ENCODE results near the gene TTLL9. TPM values are rescaled to one million over a fixed set of nuclear protein-coding genes. Genes with fewer than 3 reads are reported as not detected.
"Not testable (repeated sequence)": the region's sequence is repeated elsewhere in the genome, so short reads cannot be mapped to it uniquely, and the experiment has no call there.

The TTLL9 gene
- total RNA-seq: not detected

GRCh38 chr20:31869942-31870725 lies at the start of gene TTLL9, which contains the start of gene DUSP15:
TSS of gene TTLL9 (plus strand) at chr20:31870634. CDS start at chr20:31871127, 493 bp downstream.
TSS of gene DUSP15 (minus strand) at chr20:31870527. CDS start at chr20:31870337, 190 bp downstream.
- DNase-seq: no peak
- no peaks in the 10 kb centered on the region for H3K9me3 Mint-ChIP-seq
- H3K27ac Mint-ChIP-seq: no peak within 1 kb of the TSS
- peaks cover 10% of the 10 kb centered on the region for H3K4me1 Mint-ChIP-seq
- H3K27me3 Mint-ChIP-seq: peaks cover 41% of the 10 kb centered on the region
- peak within 1 kb of the TSS; percentile 54 for H3K4me3 Mint-ChIP-seq
- peaks cover 4% of the 10 kb centered on the region for H3K36me3 Mint-ChIP-seq (ENCODE audit: low read depth)
- CTCF ChIA-PET: no interaction called here
- POLR2A ChIA-PET: interaction anchor here (1.4 kb wide), 1 partner anchor 10 kb away, joined by 3 read pairs; no protein-coding TSS in a partner anchor

GRCh38 chr20:31821427-31821826 lies 49.0 kb upstream of the TTLL9 start:
- POLR2A ChIA-PET: no interaction called here
- no peaks in the 10 kb centered on the region for H3K9me3 Mint-ChIP-seq
- H3K4me3 Mint-ChIP-seq: no peak overlapping the region
- H3K4me1 Mint-ChIP-seq: peaks cover 6% of the 10 kb centered on the region
- no peaks in the 10 kb centered on the region for H3K36me3 Mint-ChIP-seq (ENCODE audit: low read depth)
- H3K27me3 Mint-ChIP-seq: no peaks in the 10 kb centered on the region
- no peak for DNase-seq
- CTCF ChIA-PET: interaction anchor here (1.1 to 4.0 kb wide), 6 partner anchors 14 to 270 kb away, joined by 3 to 54 read pairs (median 27); partner anchors contain the start of gene FOXS1
- no peak overlapping the region for H3K27ac Mint-ChIP-seq

GRCh38 chr20:31822421-31823330 lies 47.8 kb upstream of the TTLL9 start:
- peak; percentile 75 for DNase-seq
- POLR2A ChIA-PET: interaction anchor here (0.7 to 1.1 kb wide), 2 partner anchors 24 to 91 kb away, joined by 3 read pairs; no protein-coding TSS in a partner anchor
- H3K36me3 Mint-ChIP-seq (ENCODE audit: low read depth): no peaks in the 10 kb centered on the region
- H3K4me3 Mint-ChIP-seq: no peak overlapping the region
- no peak overlapping the region for H3K27ac Mint-ChIP-seq
- H3K9me3 Mint-ChIP-seq: no peaks in the 10 kb centered on the region
- peaks cover 6% of the 10 kb centered on the region for H3K4me1 Mint-ChIP-seq
- no peaks in the 10 kb centered on the region for H3K27me3 Mint-ChIP-seq
- CTCF ChIA-PET: interaction anchor here (0.6 to 4.0 kb wide), 17 partner anchors 9 to 269 kb away, joined by 3 to 54 read pairs (median 6); partner anchors contain the start of genes FOXS1 and PDRG1

- no peak for DNase-seq
- ChIA-PET CTCF (interaction anchor here (0.6 to 4.0 kb wide), 17 partner anchors 10 to 268 kb away, joined by 3 to 54 read pairs (median 6); partner anchors contain the start of genes FOXS1 and PDRG1), POLR2A (interaction anchor here (1.1 kb wide), 1 partner anchor 23 kb away, joined by 3 read pairs; no protein-coding TSS in a partner anchor)
- Mint-ChIP-seq H3K4me3 (no peak overlapping the region), H3K27me3 (no peaks in the 10 kb centered on the region), H3K4me1 (peaks cover 6% of the 10 kb centered on the region), H3K36me3 (ENCODE audit: low read depth) (no peaks in the 10 kb centered on the region), H3K9me3 (no peaks in the 10 kb centered on the region), H3K27ac (no peak overlapping the region)
These were observed 46.9 kb upstream of the TTLL9 start for GRCh38 chr20:31823360-31824124.

GRCh38 chr20:31824125-31824485 lies 46.3 kb upstream of the TTLL9 start:
- H3K27me3 Mint-ChIP-seq: no peaks in the 10 kb centered on the region
- H3K9me3 Mint-ChIP-seq: no peaks in the 10 kb centered on the region
- ChIA-PET CTCF (interaction anchor here (0.6 to 4.0 kb wide), 6 partner anchors 13 to 267 kb away, joined by 3 to 54 read pairs (median 28); partner anchors contain the start of genes FOXS1 and PDRG1), POLR2A (interaction anchor here (1.1 to 1.2 kb wide), 2 partner anchors 12 to 22 kb away, joined by 3 to 4 read pairs; no protein-coding TSS in a partner anchor)
- H3K36me3 Mint-ChIP-seq (ENCODE audit: low read depth): no peaks in the 10 kb centered on the region
- H3K27ac Mint-ChIP-seq: no peak overlapping the region
- no peak overlapping the region for H3K4me3 Mint-ChIP-seq
- no peak for DNase-seq
- peaks cover 6% of the 10 kb centered on the region for H3K4me1 Mint-ChIP-seq

- POLR2A ChIA-PET: interaction anchor here (1.2 kb wide), 1 partner anchor 12 kb away, joined by 4 read pairs; no protein-coding TSS in a partner anchor
- CTCF ChIA-PET: interaction anchor here (0.6 to 4.0 kb wide), 5 partner anchors 12 to 266 kb away, joined by 3 to 54 read pairs (median 35); partner anchors contain the start of genes FOXS1 and PDRG1
- no peak for DNase-seq
- H3K4me1 Mint-ChIP-seq: peaks cover 6% of the 10 kb centered on the region
- no peak overlapping the region for H3K4me3 Mint-ChIP-seq
- H3K27me3 Mint-ChIP-seq: no peaks in the 10 kb centered on the region
- H3K36me3 Mint-ChIP-seq (ENCODE audit: low read depth): no peaks in the 10 kb centered on the region
- no peaks in the 10 kb centered on the region for H3K9me3 Mint-ChIP-seq
- no peak overlapping the region for H3K27ac Mint-ChIP-seq
These were observed 45.7 kb upstream of the TTLL9 start for GRCh38 chr20:31824554-31825313.

- Mint-ChIP-seq H3K27ac (no peak overlapping the region), H3K4me3 (no peak overlapping the region), H3K36me3 (ENCODE audit: low read depth) (no peaks in the 10 kb centered on the region), H3K9me3 (no peaks in the 10 kb centered on the region), H3K4me1 (peaks cover 6% of the 10 kb centered on the region), H3K27me3 (no peaks in the 10 kb centered on the region)
- ChIA-PET POLR2A (no interaction called here), CTCF (no interaction called here)
- DNase-seq: no peak
These were observed 44.4 kb upstream of the TTLL9 start for GRCh38 chr20:31826074-31826473.

GRCh38 chr20:31827059-31827458 lies 43.4 kb upstream of the TTLL9 start:
- no peaks in the 10 kb centered on the region for H3K36me3 Mint-ChIP-seq (ENCODE audit: low read depth)
- DNase-seq: no peak
- H3K9me3 Mint-ChIP-seq: no peaks in the 10 kb centered on the region
- H3K27me3 Mint-ChIP-seq: no peaks in the 10 kb centered on the region
- H3K4me3 Mint-ChIP-seq: no peak overlapping the region
- ChIA-PET CTCF (interaction anchor here (0.7 to 0.9 kb wide), 2 partner anchors 10 to 25 kb away, joined by 3 read pairs; no protein-coding TSS in a partner anchor), POLR2A (interaction anchor here (0.6 to 1.2 kb wide), 2 partner anchors 10 to 362 kb away, joined by 3 to 5 read pairs; no protein-coding TSS in a partner anchor)
- no peak overlapping the region for H3K27ac Mint-ChIP-seq
- peaks cover 6% of the 10 kb centered on the region for H3K4me1 Mint-ChIP-seq

GRCh38 chr20:31828016-31828415 lies 42.4 kb upstream of the TTLL9 start:
- CTCF ChIA-PET: interaction anchor here (0.5 kb wide), 1 partner anchor 52 kb away, joined by 3 read pairs; no protein-coding TSS in a partner anchor
- H3K4me3 Mint-ChIP-seq; POLR2A ChIA-PET; H3K9me3 Mint-ChIP-seq; H3K27me3 Mint-ChIP-seq; H3K4me1 Mint-ChIP-seq; DNase-seq; H3K27ac Mint-ChIP-seq; H3K36me3 Mint-ChIP-seq (ENCODE audit: low read depth): not testable (repeated sequence)

GRCh38 chr20:31829731-31830130 lies 40.7 kb upstream of the TTLL9 start:
- Mint-ChIP-seq H3K4me1 (no peaks in the 10 kb centered on the region), H3K4me3 (no peak overlapping the region), H3K36me3 (ENCODE audit: low read depth) (no peaks in the 10 kb centered on the region), H3K27me3 (no peaks in the 10 kb centered on the region), H3K27ac (no peak overlapping the region), H3K9me3 (no peaks in the 10 kb centered on the region)
- CTCF ChIA-PET: interaction anchor here (1.2 to 1.5 kb wide), 2 partner anchors 9 to 21 kb away, joined by 3 read pairs; no protein-coding TSS in a partner anchor
- POLR2A ChIA-PET: no interaction called here
- no peak for DNase-seq

GRCh38 chr20:31830406-31830981 lies 39.9 kb upstream of the TTLL9 start:
- Mint-ChIP-seq H3K36me3 (ENCODE audit: low read depth) (no peaks in the 10 kb centered on the region), H3K4me1 (peaks cover 6% of the 10 kb centered on the region), H3K9me3 (no peaks in the 10 kb centered on the region), H3K4me3 (no peak overlapping the region), H3K27me3 (no peaks in the 10 kb centered on the region), H3K27ac (no peak overlapping the region)
- ChIA-PET CTCF (interaction anchor here (0.6 to 1.5 kb wide), 3 partner anchors 16 to 896 kb away, joined by 3 read pairs; no protein-coding TSS in a partner anchor), POLR2A (no interaction called here)
- no peak for DNase-seq
